Choroid plexus epithelial cell (primary cell): ENCODE measurements around the gene PDXP.
A peak's percentile ranks its signal among the peaks of the same experiment; 100 is the strongest.
"Not testable (repeated sequence)": the region's sequence is repeated elsewhere in the genome, so short reads cannot be mapped to it uniquely, and the experiment has no call there.

Experiments
- DNase-seq: peaks from one replicate; pipeline ENCODE4 v3.0.0-alpha.2; 2010; ENCODE audit warnings: low read depth
- H3K4me3 ChIP-seq: 2 replicates; pipeline ENCODE4 v1.5.1; 2011; ENCODE audit warnings: low read depth, mild to moderate bottlenecking, control low read depth, low read length, moderate library complexity
- CTCF ChIP-seq: conservative IDR thresholded peaks from 2 replicates; pipeline ENCODE4 v1.5.1; 2011; ENCODE audit warnings: low read depth, mild to moderate bottlenecking, control low read depth, inconsistent platforms, low read length, moderate library complexity

The PDXP gene

DNA sequence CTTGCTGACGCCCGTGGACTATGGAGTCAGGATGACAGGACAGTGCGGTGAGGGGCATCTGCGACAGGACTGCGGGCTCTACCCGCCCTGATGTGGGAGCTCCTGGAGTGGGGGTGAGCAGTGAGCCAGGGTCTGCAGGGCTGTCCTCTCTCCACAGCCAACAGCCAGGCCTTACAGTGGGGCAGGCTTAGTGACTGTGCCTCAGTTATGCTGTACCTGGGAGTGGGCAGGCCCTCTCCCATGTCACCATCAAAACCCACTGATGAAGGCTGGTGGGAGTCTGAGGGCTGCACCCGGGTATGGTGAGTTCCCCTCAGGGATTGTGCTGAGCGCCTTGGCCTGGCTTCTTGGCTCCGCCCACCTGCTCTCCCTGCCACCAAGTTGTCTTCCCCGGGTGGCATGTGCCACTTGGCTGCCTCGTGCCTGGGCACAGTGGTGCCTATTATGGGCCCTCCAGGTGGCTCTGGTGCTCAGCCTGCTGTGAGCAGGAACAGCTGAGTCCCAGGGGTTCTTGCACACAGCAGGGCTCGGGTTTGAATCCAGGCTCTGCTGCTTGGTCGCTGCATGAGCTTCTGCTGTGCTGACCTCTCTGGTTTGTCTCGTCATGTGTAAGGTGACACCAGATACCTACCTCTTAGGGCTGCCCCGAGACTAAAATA is 34.2 kb downstream of the PDXP start:
- TF ChIP-seq CTCF: no peak
- H3K4me3 ChIP-seq: no peak overlapping the region
- no peak for DNase-seq

DNA sequence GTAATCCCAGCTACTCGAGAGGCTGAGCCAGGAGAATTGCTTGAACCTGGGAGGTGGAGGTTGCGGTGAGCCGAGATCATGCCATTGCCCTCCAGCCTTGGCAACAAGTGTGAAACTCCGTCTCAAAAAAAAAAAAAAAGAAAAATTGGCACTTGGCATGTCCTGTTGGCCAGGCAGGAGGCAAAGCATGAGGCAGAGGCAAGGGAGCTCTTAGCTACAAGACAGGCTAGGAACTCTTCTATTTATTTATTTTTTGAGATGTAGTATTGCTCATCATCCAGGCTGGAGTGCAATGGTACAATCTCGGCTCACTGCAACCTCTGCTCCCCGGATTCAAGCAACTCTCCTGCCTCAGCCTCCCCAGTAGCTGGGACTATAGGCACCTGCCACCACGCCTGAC is 35.6 kb downstream of the PDXP start:
- DNase-seq, H3K4me3 ChIP-seq: not testable (repeated sequence)

DNA sequence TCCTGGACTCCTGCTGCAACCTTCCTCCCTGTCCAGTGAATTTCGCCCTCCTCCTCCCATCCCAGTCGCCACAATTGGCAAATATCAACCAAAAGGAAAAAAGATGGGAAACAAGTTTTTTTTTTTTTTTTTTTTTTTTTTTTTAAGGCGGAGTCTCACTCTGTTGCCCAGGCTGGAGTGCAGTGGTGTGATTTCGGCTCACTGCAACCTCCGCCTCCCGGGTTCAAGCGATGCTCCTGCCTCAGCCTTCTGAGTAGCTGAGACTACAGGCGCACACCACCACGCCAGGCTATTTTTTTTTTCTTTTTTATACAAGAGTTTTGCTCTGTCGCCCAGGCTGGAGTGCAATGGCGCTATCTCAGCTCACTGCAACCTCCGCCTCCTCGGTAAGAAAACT is 37.7 kb downstream of the PDXP start:
- DNase-seq: not testable (repeated sequence)
- peak overlapping the region; percentile 52 for H3K4me3 ChIP-seq

- DNase-seq: peak; percentile 94
- peak; percentile 56 for TF ChIP-seq CTCF
- H3K4me3 ChIP-seq: peak within 1 kb of the TSS; percentile 52
Measured at GRCh38 chr22:37696657-37697537, 38.4 kb downstream of the PDXP start, which contains the start of gene TRIOBP. Gene TRIOBP, plus strand, starts transcription at chr22:37697048. Its CDS starts 4,318 bp downstream, at chr22:37701366.

DNA sequence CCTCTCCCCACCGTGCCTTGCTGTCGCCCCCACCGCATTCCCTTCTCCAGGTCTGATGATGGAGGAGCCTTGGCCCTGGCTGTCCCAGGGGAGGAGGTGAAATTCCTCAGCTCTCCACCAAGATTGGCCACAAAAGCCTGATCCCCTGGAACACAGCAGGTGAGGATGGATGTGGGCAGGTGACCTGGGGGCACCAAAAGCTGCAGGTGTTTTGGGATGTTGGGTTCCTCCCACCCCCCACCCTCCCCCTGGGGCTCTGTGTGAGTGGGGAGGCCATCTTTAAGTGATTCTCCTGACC is 39.0 kb downstream of the PDXP start:
- DNase-seq: no peak
- H3K4me3 ChIP-seq: no peak overlapping the region
- TF ChIP-seq CTCF: no peak

GRCh38 chr22:37701141-37701786 is 42.7 kb downstream of the PDXP start:
- H3K4me3 ChIP-seq: no peak overlapping the region
- no peak for DNase-seq
- no peak for TF ChIP-seq CTCF

DNA sequence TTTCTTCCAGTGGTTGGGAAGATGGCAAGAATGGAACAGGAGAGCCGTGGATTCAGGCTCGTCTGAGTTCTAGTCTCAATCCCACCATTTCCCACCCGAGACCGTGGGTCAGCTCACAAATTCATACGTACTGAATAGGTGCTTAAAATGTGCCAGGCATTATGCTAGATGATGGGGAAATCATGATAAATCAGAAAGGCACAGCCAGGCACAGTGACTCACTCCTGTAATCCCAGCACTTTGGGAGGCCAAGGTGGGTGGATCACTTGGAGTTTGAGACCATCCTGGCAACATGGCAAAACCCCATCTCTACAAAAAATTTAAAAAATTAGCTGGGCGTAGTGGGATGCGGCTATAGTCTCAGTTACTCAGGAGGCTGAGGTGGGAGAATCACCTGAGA is 45.4 kb downstream of the PDXP start:
- no peak for DNase-seq
- no peak for TF ChIP-seq CTCF
- no peak overlapping the region for H3K4me3 ChIP-seq
